Activated T-helper 2 cell treated with anti-CD3 and anti-CD28 coated beads, Interferon-gamma antibody, Interleukin-2, Interleukin-4, amounts not matched to agents 10 μg/mL and 5 μg/mL and 100 μg/mL, durations not matched to agents 14 hours and 24 hours and 36 hours (primary cell): ENCODE data around the gene GALNT10. TPM values are rescaled to one million over a fixed set of nuclear protein-coding genes. Genes with fewer than 3 reads are reported as not detected.

Experiments
- DNase-seq: peaks from one replicate; pipeline ENCODE4 v3.0.0; 2021; ENCODE audit warnings: low spot score
- H3K27ac Mint-ChIP-seq: one replicate; pipeline ENCODE4 v1.8.0; 2021; ENCODE audit warnings: mixed read lengths
- H3K27me3 Mint-ChIP-seq: one replicate; pipeline ENCODE4 v1.8.0; 2021; ENCODE audit warnings: low read depth, mixed read lengths
- H3K36me3 Mint-ChIP-seq: one replicate; pipeline ENCODE4 v1.8.0; 2021; ENCODE audit warnings: low read depth, mixed read lengths
- H3K4me1 Mint-ChIP-seq: one replicate; pipeline ENCODE4 v1.8.0; 2021; ENCODE audit warnings: low read depth, mixed read lengths
- H3K4me3 Mint-ChIP-seq: one replicate; pipeline ENCODE4 v1.8.0; 2021; ENCODE audit warnings: low read depth, mild to moderate bottlenecking, moderate library complexity, mixed read lengths
- H3K9me3 Mint-ChIP-seq: one replicate; pipeline ENCODE4 v1.8.0; 2021; ENCODE audit warnings: mixed read lengths
- intact Hi-C: fragments of 100-400 bp; cut with micrococcal nuclease; formaldehyde crosslinking; loops from one replicate; pipeline ENCODE4 v1.15.1; 2023
- total RNA-seq: library from RNA; stranded (reverse); gene quantifications from 2 replicates; pipeline ENCODE4 v1.2.3, GENCODE V29; 2022

GALNT10 gene
- total RNA-seq, 1 donor from 2014 or later = 35.5 TPM

GRCh38 chr5:154249826-154250225 lies 59.3 kb downstream of the GALNT10 start:
- Mint-ChIP-seq H3K4me1 (no peaks in the 10 kb centered on the region), H3K9me3 (no peaks in the 10 kb centered on the region), H3K36me3 (peaks cover 7% of the 10 kb centered on the region), H3K27me3 (no peaks in the 10 kb centered on the region), H3K27ac (no peak overlapping the region), H3K4me3 (no peak overlapping the region)
- no peak for DNase-seq
- intact Hi-C loops = no loop called here

GRCh38 chr5:154251529-154251928 lies 61.0 kb downstream of the GALNT10 start:
- no peak for DNase-seq
- H3K36me3 Mint-ChIP-seq = peaks cover 12% of the 10 kb centered on the region
- intact Hi-C loops = no loop called here

GRCh38 chr5:154253807-154254206 lies 63.3 kb downstream of the GALNT10 start:
- Mint-ChIP-seq H3K27me3 (no peaks in the 10 kb centered on the region), H3K9me3 (no peaks in the 10 kb centered on the region), H3K4me1 (peaks cover 2% of the 10 kb centered on the region), H3K4me3 (no peak overlapping the region), H3K27ac (no peak overlapping the region), H3K36me3 (peaks cover 12% of the 10 kb centered on the region)
- intact Hi-C loops = no loop called here
- DNase-seq = no peak

More at GRCh38 chr5:154251529-154251928, 61.0 kb downstream of the GALNT10 start:
- Mint-ChIP-seq H3K9me3 (no peaks in the 10 kb centered on the region), H3K27me3 (no peaks in the 10 kb centered on the region), H3K4me1 (no peaks in the 10 kb centered on the region), H3K4me3 (no peak overlapping the region), H3K27ac (no peak overlapping the region)

DNA sequence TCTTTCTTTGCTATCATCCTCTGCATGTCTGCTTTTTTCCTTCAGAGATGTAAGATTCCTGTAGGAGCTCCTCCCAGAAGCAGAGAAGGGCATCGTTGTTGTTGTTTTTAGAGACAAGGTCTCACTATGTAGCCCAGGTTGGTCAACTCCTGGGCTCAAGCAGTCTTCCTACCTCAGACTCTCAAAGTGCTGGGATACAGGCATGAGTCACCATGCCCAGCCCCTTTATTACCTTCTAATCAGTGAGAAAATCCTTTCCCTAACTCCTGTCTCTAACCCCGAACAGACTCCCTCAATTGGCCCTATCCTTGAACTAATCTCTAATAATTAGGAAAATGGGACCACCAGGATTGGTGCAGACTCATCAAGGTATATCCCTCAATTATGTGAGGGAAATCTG lies 64.4 kb downstream of the GALNT10 start:
- H3K27me3 Mint-ChIP-seq = no peaks in the 10 kb centered on the region
- DNase-seq = no peak

GRCh38 chr5:154257046-154257445 lies 66.5 kb downstream of the GALNT10 start:
- no peak for DNase-seq
- H3K4me1 Mint-ChIP-seq = peaks cover 2% of the 10 kb centered on the region
- no peaks in the 10 kb centered on the region for H3K27me3 Mint-ChIP-seq
- intact Hi-C loops = no loop called here
- H3K27ac Mint-ChIP-seq = no peak overlapping the region
- H3K4me3 Mint-ChIP-seq = no peak overlapping the region
- no peaks in the 10 kb centered on the region for H3K9me3 Mint-ChIP-seq
- H3K36me3 Mint-ChIP-seq = peaks cover 12% of the 10 kb centered on the region

More for the DNA sequence above, 64.4 kb downstream of the GALNT10 start:
- intact Hi-C loops = no loop called here
- Mint-ChIP-seq H3K9me3 (no peaks in the 10 kb centered on the region), H3K27ac (no peak overlapping the region), H3K4me1 (peaks cover 2% of the 10 kb centered on the region), H3K36me3 (peaks cover 12% of the 10 kb centered on the region), H3K4me3 (no peak overlapping the region)

GRCh38 chr5:154258531-154259217 lies 68.1 kb downstream of the GALNT10 start:
- Mint-ChIP-seq H3K4me1 (peaks cover 2% of the 10 kb centered on the region), H3K9me3 (no peaks in the 10 kb centered on the region), H3K36me3 (peaks cover 11% of the 10 kb centered on the region), H3K27me3 (no peaks in the 10 kb centered on the region), H3K4me3 (no peak overlapping the region), H3K27ac (no peak overlapping the region)
- DNase-seq = no peak
- intact Hi-C loops = no loop called here

- DNase-seq = no peak
- Mint-ChIP-seq H3K27ac (no peak overlapping the region), H3K4me1 (peaks cover 2% of the 10 kb centered on the region), H3K4me3 (no peak overlapping the region), H3K36me3 (peaks cover under 1% of the 10 kb centered on the region), H3K9me3 (no peaks in the 10 kb centered on the region), H3K27me3 (no peaks in the 10 kb centered on the region)
- intact Hi-C loops = no loop called here
Observed at GRCh38 chr5:154260224-154260927, 69.8 kb downstream of the GALNT10 start.

GRCh38 chr5:154262342-154262741 lies 71.8 kb downstream of the GALNT10 start:
- Mint-ChIP-seq H3K36me3 (no peaks in the 10 kb centered on the region), H3K4me1 (peaks cover under 1% of the 10 kb centered on the region), H3K4me3 (no peak overlapping the region), H3K27me3 (no peaks in the 10 kb centered on the region), H3K27ac (no peak overlapping the region), H3K9me3 (no peaks in the 10 kb centered on the region)
- intact Hi-C loops = no loop called here
- no peak for DNase-seq

DNA sequence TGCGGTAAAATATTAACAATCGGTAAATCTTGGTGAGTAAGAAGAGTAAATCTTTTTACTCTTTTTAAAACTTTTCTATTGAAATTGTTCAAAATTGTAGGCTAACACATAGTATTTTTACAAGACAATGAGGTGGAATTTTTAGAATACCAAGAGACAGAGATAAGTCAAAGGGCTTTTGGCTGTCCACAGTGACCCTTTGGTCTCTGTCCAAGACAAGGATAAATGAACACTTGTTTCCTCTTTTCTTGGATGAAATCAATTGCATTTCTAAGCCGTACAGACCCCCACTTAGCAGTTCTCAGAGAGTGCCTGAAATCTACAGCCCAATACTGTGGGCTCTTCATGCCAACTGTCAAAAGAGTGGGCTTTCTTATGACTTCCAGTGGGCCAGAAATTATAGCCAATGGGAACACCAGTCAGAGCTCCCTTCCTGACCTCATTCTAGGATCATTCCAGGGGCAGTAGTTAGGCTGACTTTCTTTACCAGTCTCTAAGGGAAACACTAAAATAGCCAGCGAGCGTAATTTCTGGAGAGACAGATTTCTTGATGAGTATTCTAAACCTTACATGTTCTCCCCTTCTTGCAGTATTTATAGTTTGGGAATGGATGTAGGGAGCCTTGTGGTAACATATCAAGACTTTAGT lies 74.1 kb downstream of the GALNT10 start:
- Mint-ChIP-seq H3K9me3 (no peaks in the 10 kb centered on the region), H3K4me3 (no peak overlapping the region), H3K36me3 (no peaks in the 10 kb centered on the region), H3K27ac (no peak overlapping the region), H3K4me1 (peaks cover 3% of the 10 kb centered on the region), H3K27me3 (no peaks in the 10 kb centered on the region)
- DNase-seq = no peak
- intact Hi-C loops = no loop called here

DNA sequence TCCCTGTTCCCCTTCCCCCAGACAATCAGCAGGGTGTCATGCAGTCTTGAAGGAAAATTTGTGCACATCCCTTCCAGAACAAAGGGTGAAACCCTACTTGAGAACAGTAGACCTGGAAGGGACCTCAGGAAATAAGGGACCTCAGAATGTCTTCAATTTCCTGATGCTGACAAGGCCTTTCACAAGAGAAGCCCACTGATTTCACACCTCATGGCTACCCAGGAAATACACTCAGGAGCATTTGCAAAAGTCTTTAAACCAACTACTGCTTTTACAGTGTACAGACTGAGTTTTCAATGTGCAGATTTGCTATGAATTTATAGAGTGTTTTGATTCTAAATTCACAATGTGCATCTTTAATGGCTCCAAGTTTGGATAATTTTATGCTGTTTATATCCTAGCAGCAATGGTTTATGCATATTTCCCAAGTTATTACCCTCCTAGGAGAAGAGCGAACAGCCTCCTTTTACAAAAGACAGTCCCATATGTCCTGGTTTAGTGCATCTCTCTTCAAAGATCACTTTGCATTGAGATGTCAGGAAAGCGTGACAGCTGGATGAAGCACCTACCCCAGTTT lies 74.8 kb downstream of the GALNT10 start:
- no peaks in the 10 kb centered on the region for H3K36me3 Mint-ChIP-seq
- H3K4me1 Mint-ChIP-seq = peaks cover 3% of the 10 kb centered on the region
- intact Hi-C loops = no loop called here
- no peaks in the 10 kb centered on the region for H3K9me3 Mint-ChIP-seq
- no peak overlapping the region for H3K4me3 Mint-ChIP-seq
- DNase-seq = no peak
- no peak overlapping the region for H3K27ac Mint-ChIP-seq
- H3K27me3 Mint-ChIP-seq = no peaks in the 10 kb centered on the region

DNA sequence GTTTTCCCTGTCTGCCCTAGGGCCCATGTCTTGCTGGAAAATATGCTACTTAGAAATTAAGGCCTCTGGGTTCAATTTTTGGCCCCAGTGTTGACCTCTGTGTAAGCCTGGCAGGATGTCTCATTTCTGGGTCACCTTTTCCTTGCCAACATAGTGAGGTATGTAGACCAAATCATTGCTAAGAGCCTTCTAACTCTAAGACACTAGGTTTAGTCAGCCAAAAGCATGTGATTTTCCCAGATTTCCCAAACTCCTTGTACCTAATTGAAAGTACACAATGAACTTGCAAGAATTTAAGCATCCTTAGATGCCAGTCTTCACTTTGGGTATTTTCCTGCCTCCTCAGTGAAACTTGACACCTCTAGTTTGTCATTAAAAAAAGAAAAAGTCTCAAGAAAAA lies 77.0 kb downstream of the GALNT10 start:
- H3K9me3 Mint-ChIP-seq = no peaks in the 10 kb centered on the region
- H3K4me1 Mint-ChIP-seq = peaks cover 12% of the 10 kb centered on the region
- H3K27ac Mint-ChIP-seq = no peak overlapping the region
- no peaks in the 10 kb centered on the region for H3K27me3 Mint-ChIP-seq
- no peak for DNase-seq
- intact Hi-C loops = no loop called here
- H3K4me3 Mint-ChIP-seq = no peak overlapping the region
- H3K36me3 Mint-ChIP-seq = no peaks in the 10 kb centered on the region

DNA sequence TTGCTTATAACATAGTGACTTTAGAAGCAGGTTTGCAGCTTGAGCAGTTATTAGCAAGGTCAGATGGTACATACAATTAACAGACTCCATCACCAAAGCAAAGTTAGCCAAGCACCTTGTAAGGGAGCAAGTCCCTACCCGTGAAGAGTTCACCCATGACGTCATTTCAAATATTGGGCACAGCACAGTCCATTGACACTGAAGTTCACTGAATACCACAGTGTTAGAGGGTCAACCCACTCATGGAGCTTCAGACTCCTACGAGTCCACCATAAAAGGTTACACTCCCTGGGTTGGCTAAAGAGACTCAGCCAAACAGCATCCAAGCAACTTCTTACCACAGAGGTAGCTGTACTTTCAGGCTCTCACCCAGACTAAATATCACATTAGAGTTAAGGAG lies 77.5 kb downstream of the GALNT10 start:
- Mint-ChIP-seq H3K36me3 (no peaks in the 10 kb centered on the region), H3K9me3 (no peaks in the 10 kb centered on the region), H3K27ac (no peak overlapping the region), H3K27me3 (no peaks in the 10 kb centered on the region), H3K4me1 (peaks cover 17% of the 10 kb centered on the region), H3K4me3 (no peak overlapping the region)
- intact Hi-C loops = no loop called here
- DNase-seq = no peak

GRCh38 chr5:154269414-154269813 lies 78.9 kb downstream of the GALNT10 start:
- Mint-ChIP-seq H3K4me1 (peaks cover 29% of the 10 kb centered on the region), H3K36me3 (no peaks in the 10 kb centered on the region), H3K27me3 (no peaks in the 10 kb centered on the region), H3K9me3 (no peaks in the 10 kb centered on the region), H3K4me3 (no peak overlapping the region), H3K27ac (no peak overlapping the region)
- DNase-seq = no peak
- intact Hi-C loops = no loop called here
